Uterus (tissue), 2 donors: ENCODE results near the gene CTNND2.

Source experiments
- CTCF ChIP-seq, 4 experiments: fragments of 200-600 bp in 2 of 4; fragments of 450-650 bp in 2 of 4; sonication (generic) in 2 of 4; IDR thresholded peaks; one replicate each; pipeline ENCODE4 v1.5.1; 2016 to 2019; ENCODE audit warnings: antibody characterized with exemption in 4 of 4, mild to moderate bottlenecking in 2 of 4, moderate library complexity in 1 of 4
- POLR2A ChIP-seq, 2 donors: fragments of 450-650 bp; IDR thresholded peaks; one replicate each; pipeline ENCODE4 v1.6.1; 2016; ENCODE audit warnings: antibody characterized with exemption in 2 of 2, mild to moderate bottlenecking in 1 of 2, moderate library complexity in 1 of 2

- TF ChIP-seq CTCF (IDR thresholded peaks at IDR 0.05) = no peak
- TF ChIP-seq POLR2A (IDR thresholded peaks at IDR 0.05) = no peak
Measured at GRCh38 chr5:11030671-11031070, 873.6 kb downstream of the CTNND2 start.
